GM12878 (cell line): ENCODE measurements around the gene SLC36A2. TPM values are rescaled to one million over a fixed set of nuclear protein-coding genes. Genes with fewer than 3 reads are reported as not detected.

Experiments used
- ATAC-seq: fragments of 200-7000 bp; cut with Tn5 transposase; 3 replicates; pipeline ENCODE4 v1.9.1; 2020; ENCODE audit warnings: mild to moderate bottlenecking, moderate library complexity
- BruUV-seq: library from RNA; stranded (reverse); fragments of 400-500 nt; replicated peaks from 2 replicates; lab custom pipeline; 2021; lab: Mats Ljungman, UMichigan
- CTCF ChIA-PET: fragments of 300-600 bp; sonication (Branson Sonifier 250); formaldehyde crosslinking; extraction: SDS; loops from one replicate; lab custom pipeline; 2021; ENCODE audit warnings: inconsistent platforms; lab: Yijun Ruan, JAX
- POLR2A ChIA-PET: fragments of 350-600 bp; formaldehyde crosslinking; extraction: SDS; loops from one replicate; lab custom pipeline; 2021; ENCODE audit warnings: inconsistent platforms; lab: Charles Lee
- RAD21 ChIA-PET: fragments of 300-600 bp; sonication (Branson Sonifier 250); formaldehyde crosslinking; loops from one replicate; lab custom pipeline; 2023; ENCODE audit warnings: antibody characterized with exemption; ENCODE audit not compliant: unreplicated experiment; lab: Charles Lee
- SMC1A ChIA-PET: fragments of 300-600 bp; sonication (Branson Sonifier 250); formaldehyde crosslinking; loops from one replicate; lab custom pipeline; 2023; ENCODE audit not compliant: unreplicated experiment, uncharacterized antibody; lab: Charles Lee
- DNase-seq: peaks from one replicate; pipeline ENCODE4 v3.0.0-alpha.2; 2011; ENCODE audit warnings: low read depth, low spot score
- FAIRE-seq: peaks from 3 replicates; lab custom pipeline; 2011; peaks lifted over from hg19 to GRCh38; lab: Jason Lieb, UNC
- H2AFZ ChIP-seq: 2 replicates; pipeline ENCODE4 v1.6.0; 2011; ENCODE audit warnings: low read depth, low read length, control low read depth; ENCODE audit not compliant: control insufficient read depth
- H3K27ac ChIP-seq: 2 replicates; pipeline ENCODE4 v1.5.1; 2011; ENCODE audit warnings: control low read depth; ENCODE audit not compliant: control insufficient read depth, insufficient read depth
- H3K27me3 ChIP-seq, 2 experiments: replicated peaks in 1 of 2; 2 replicates each; pipeline versions ENCODE4 v1.6.0 to v1.6.1; 2011; ENCODE audit warnings: low read length in 1 of 2; ENCODE audit not compliant: control insufficient read depth in 2 of 2, insufficient read depth in 2 of 2
- H3K36me3 ChIP-seq, 2 experiments: 2 replicates each; pipeline ENCODE4 v1.5.1; 2011; ENCODE audit warnings: low read length in 1 of 2; ENCODE audit not compliant: control insufficient read depth in 2 of 2, insufficient read depth in 2 of 2
- H3K4me1 ChIP-seq: 2 replicates; pipeline ENCODE4 v1.6.1; 2011; ENCODE audit warnings: mild to moderate bottlenecking, low read length, moderate library complexity, mixed read lengths; ENCODE audit not compliant: control insufficient read depth, insufficient read depth
- H3K4me2 ChIP-seq: 2 replicates; pipeline ENCODE4 v1.6.0; 2011; ENCODE audit warnings: control low read depth; ENCODE audit not compliant: control insufficient read depth, insufficient read depth
- H3K4me3 ChIP-seq: fragments of 200-600 bp; sonication (generic); 2 replicates; pipeline ENCODE4 v1.5.1; 2016
- H3K79me2 ChIP-seq: 2 replicates; pipeline ENCODE4 v1.6.0; 2011; ENCODE audit warnings: low read length; ENCODE audit not compliant: control insufficient read depth, insufficient read depth
- H3K9ac ChIP-seq: 2 replicates; pipeline ENCODE4 v1.8.0; 2011; ENCODE audit warnings: low read length, control low read depth, mixed read lengths; ENCODE audit not compliant: control insufficient read depth, insufficient read depth
- H3K9me3 ChIP-seq: replicated peaks from 3 replicates; pipeline ENCODE4 v1.5.1; 2011; ENCODE audit warnings: mild to moderate bottlenecking, low read length; ENCODE audit not compliant: control insufficient read depth, insufficient read depth
- H4K20me1 ChIP-seq: 2 replicates; pipeline ENCODE4 v1.6.0; 2011; ENCODE audit not compliant: control insufficient read depth, insufficient read depth
- HDGF ChIP-seq: fragments of 450-650 bp; IDR thresholded peaks from 2 replicates; pipeline ENCODE4 v1.6.1; 2016; ENCODE audit warnings: antibody characterized with exemption
- IRF4 ChIP-seq: IDR thresholded peaks from 2 replicates; pipeline ENCODE4 v1.6.1; 2011; ENCODE audit warnings: low read depth, low read length
- KAT2A ChIP-seq: conservative IDR thresholded peaks from 2 replicates; pipeline ENCODE4 v1.6.1; 2011; ENCODE audit warnings: low read depth, low read length; ENCODE audit not compliant: control insufficient read depth
- KLF5 ChIP-seq: fragments of 450-650 bp; IDR thresholded peaks from 2 replicates; pipeline ENCODE4 v1.6.1; 2014; ENCODE audit warnings: mild to moderate bottlenecking; ENCODE audit not compliant: partially characterized antibody
- NBN ChIP-seq: fragments of 450-650 bp; IDR thresholded peaks from 2 replicates; pipeline ENCODE4 v1.6.1; 2016
- NR2C2 ChIP-seq: IDR thresholded peaks from 2 replicates; pipeline ENCODE4 v1.6.1; 2011; ENCODE audit warnings: borderline replicate concordance, low read depth; ENCODE audit not compliant: control insufficient read depth, insufficient read length
- PML ChIP-seq: IDR thresholded peaks from 2 replicates; pipeline ENCODE4 v1.6.1; 2012; ENCODE audit warnings: low read length, inconsistent platforms
- RAD21 ChIP-seq: IDR thresholded peaks from 2 replicates; pipeline ENCODE4 v1.6.1; 2011; ENCODE audit warnings: mild to moderate bottlenecking, low read depth, low read length, moderate library complexity; ENCODE audit not compliant: insufficient read depth
- SMAD5 ChIP-seq: IDR thresholded peaks from 2 replicates; pipeline ENCODE4 v1.6.1; 2016; ENCODE audit warnings: antibody characterized with exemption, low read depth
- STAT3 ChIP-seq: IDR thresholded peaks from 2 replicates; pipeline ENCODE4 v1.6.1; 2011; ENCODE audit warnings: low read depth, low read length, improper control_type of control experiment
- TCF12 ChIP-seq: IDR thresholded peaks from 2 replicates; pipeline ENCODE4 v1.6.1; 2011; ENCODE audit warnings: low read depth, mild to moderate bottlenecking, low read length
- WGBS: methylation state at CpG from one replicate; pipeline ENCODE4 v1.1.6; 2016; ENCODE audit warnings: low lambda C conversion rate; ENCODE audit not compliant: insufficient replicate concordance, insufficient coverage; ENCODE audit errors: missing lambda C conversion rate; 5-methylcytosine and 5-hydroxymethylcytosine counted together
- in situ Hi-C: fragments of 300-500 bp; cut with MboI; formaldehyde crosslinking; loops from 9 replicates; pipeline ENCODE4 v1.14.3; 2018; ENCODE audit warnings: mixed read lengths
- intact Hi-C: fragments of 100-400 bp; cut with micrococcal nuclease; formaldehyde crosslinking; loops from one replicate; pipeline ENCODE4 v1.14.2; 2022; ENCODE audit not compliant: unreplicated experiment
- polyA plus RNA-seq, 11 experiments: library from polyadenylated mRNA; depleted of rRNA in 4 of 11; unstranded in 6 of 11; stranded (reverse) in 5 of 11; fragments of >200 nt; fragmentation: Nextera tagmentation in 4 of 11; fragmentation: Illumina TruSeq in 1 of 11; extraction: Ambion mirVana in 4 of 11; extraction: Trizol in 1 of 11; gene quantifications; 1 replicate in 1 of 11; 2 replicates in 10 of 11; pipeline versions ENCODE4 v1.2.1 to v1.2.3, GENCODE V29; 2011 to 2016; ENCODE audit warnings: inconsistent platforms in 2 of 11, missing spikeins in 2 of 11, low read depth in 1 of 11
- total RNA-seq, 4 experiments: library from RNA; depleted of rRNA in 3 of 4; stranded (reverse); fragments of >200 nt in 3 of 4; fragmentation: Illumina TruSeq in 1 of 4; extraction: Trizol in 1 of 4; gene quantifications; 2 replicates each; pipeline versions ENCODE4 v1.2.1 to v1.2.3, GENCODE V29; 2013 to 2021
- TF ChIP-seq, protein P1 (sequence below): IDR thresholded peaks from 2 replicates; pipeline ENCODE4 v1.6.1; 2011; ENCODE audit warnings: low read depth, mild to moderate bottlenecking, low read length, moderate library complexity, borderline replicate concordance; ENCODE audit errors: extremely low read depth
- TF ChIP-seq, protein P2 (sequence below): IDR thresholded peaks from 2 replicates; pipeline ENCODE4 v1.6.1; 2011; ENCODE audit warnings: borderline replicate concordance, low read depth, mild to moderate bottlenecking, moderate library complexity, mixed read lengths, low read length; ENCODE audit not compliant: insufficient read depth; ENCODE audit errors: extremely low read length
- TF ChIP-seq, protein P3 (sequence below): fragments of 450-650 bp; formaldehyde crosslinking; IDR thresholded peaks from 2 replicates; pipeline ENCODE4 v1.4.0; 2020; ENCODE audit warnings: mild to moderate bottlenecking, moderate library complexity
- TF ChIP-seq, protein P4 (sequence below): IDR thresholded peaks from 2 replicates; pipeline ENCODE4 v1.6.1; 2011; ENCODE audit warnings: mild to moderate bottlenecking, low read depth, low read length, moderate library complexity; ENCODE audit not compliant: insufficient replicate concordance

SLC36A2 gene
- total and polyA plus RNA-seq, 10 of the 15 experiments (the other 5 are each of a cell fraction or from before 2014, with no cell fraction given): not detected

DNA sequence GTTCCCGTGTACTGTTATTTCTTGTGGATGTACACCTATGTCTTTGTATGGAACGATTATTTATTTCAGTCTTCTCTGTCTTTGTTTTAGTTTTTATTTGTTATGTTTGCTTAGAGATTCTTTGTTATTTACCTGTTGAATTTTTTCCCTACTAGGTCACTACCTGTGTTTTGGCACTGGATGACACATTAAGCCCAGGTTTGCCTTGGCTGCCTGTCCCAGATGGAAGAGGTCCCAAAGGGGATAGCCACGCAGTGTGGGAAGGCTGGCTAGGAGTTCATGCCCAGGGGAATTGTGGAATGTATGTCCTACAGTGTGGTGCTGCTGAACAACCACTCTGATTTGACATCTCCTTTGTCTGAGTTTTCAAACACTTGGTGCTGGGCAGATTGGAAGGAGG, 15.6 kb upstream of the SLC36A2 start (continued):
- no peak for TF ChIP-seq TCF12

DNA sequence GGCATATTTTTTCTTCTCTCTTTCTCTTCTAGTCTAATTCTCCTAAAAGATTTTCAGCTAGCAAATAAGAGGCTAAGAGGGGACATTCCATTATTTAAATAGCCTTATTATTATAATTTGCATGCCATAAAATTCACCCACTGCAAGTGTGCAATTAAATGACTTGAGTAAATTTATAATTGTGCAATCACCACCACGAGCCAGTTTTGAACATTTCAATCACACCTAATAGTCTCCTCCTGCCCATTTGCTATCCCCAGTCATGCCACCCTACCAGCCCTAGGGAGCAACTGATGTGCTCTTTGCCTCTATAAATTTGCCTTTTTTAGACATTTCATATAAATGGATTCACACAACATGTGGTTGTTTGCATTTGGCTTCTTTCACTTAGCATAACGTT, 12.0 kb upstream of the SLC36A2 start:
- CTCF ChIA-PET: no interaction called here
- intact Hi-C loops: no loop called here
- RAD21 ChIA-PET: no interaction called here

More for the DNA sequence above, 12.0 kb upstream of the SLC36A2 start:
- Histone ChIP-seq H3K4me2 (no peak overlapping the region), H4K20me1 (no peaks in the 10 kb centered on the region), H3K4me3 (no peak overlapping the region), H3K9ac (no peak overlapping the region), H3K79me2 (no peaks in the 10 kb centered on the region), H3K4me1 (no peaks in the 10 kb centered on the region), H3K27ac (no peak overlapping the region), H3K27me3 (no peaks in the 10 kb centered on the region; a peak in 1 of 4 replicates), H3K36me3 (no peaks in the 10 kb centered on the region), H2AFZ (no peak overlapping the region), H3K9me3 (no peaks in the 10 kb centered on the region; the same call in 2 of the 3 replicates)
- FAIRE-seq: peak; percentile 49
- BruUV-seq: no TSS peak
- TF ChIP-seq KLF5 (no peak), NR2C2 (no peak), IRF4 (no peak), NBN (no peak), SMAD5 (no peak), RAD21 (no peak), PML (no peak), STAT3 (no peak), HDGF (no peak), KAT2A (no peak)
- TF ChIP-seq, protein P1, sequence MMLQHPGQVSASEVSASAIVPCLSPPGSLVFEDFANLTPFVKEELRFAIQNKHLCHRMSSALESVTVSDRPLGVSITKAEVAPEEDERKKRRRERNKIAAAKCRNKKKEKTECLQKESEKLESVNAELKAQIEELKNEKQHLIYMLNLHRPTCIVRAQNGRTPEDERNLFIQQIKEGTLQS: no peak
- TF ChIP-seq, protein P2, sequence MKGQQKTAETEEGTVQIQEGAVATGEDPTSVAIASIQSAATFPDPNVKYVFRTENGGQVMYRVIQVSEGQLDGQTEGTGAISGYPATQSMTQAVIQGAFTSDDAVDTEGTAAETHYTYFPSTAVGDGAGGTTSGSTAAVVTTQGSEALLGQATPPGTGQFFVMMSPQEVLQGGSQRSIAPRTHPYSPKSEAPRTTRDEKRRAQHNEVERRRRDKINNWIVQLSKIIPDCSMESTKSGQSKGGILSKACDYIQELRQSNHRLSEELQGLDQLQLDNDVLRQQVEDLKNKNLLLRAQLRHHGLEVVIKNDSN: no peak
- TF ChIP-seq, protein P3, sequence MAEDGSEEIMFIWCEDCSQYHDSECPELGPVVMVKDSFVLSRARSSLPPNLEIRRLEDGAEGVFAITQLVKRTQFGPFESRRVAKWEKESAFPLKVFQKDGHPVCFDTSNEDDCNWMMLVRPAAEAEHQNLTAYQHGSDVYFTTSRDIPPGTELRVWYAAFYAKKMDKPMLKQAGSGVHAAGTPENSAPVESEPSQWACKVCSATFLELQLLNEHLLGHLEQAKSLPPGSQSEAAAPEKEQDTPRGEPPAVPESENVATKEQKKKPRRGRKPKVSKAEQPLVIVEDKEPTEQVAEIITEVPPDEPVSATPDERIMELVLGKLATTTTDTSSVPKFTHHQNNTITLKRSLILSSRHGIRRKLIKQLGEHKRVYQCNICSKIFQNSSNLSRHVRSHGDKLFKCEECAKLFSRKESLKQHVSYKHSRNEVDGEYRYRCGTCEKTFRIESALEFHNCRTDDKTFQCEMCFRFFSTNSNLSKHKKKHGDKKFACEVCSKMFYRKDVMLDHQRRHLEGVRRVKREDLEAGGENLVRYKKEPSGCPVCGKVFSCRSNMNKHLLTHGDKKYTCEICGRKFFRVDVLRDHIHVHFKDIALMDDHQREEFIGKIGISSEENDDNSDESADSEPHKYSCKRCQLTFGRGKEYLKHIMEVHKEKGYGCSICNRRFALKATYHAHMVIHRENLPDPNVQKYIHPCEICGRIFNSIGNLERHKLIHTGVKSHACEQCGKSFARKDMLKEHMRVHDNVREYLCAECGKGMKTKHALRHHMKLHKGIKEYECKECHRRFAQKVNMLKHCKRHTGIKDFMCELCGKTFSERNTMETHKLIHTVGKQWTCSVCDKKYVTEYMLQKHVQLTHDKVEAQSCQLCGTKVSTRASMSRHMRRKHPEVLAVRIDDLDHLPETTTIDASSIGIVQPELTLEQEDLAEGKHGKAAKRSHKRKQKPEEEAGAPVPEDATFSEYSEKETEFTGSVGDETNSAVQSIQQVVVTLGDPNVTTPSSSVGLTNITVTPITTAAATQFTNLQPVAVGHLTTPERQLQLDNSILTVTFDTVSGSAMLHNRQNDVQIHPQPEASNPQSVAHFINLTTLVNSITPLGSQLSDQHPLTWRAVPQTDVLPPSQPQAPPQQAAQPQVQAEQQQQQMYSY: no peak
- TF ChIP-seq, protein P4, sequence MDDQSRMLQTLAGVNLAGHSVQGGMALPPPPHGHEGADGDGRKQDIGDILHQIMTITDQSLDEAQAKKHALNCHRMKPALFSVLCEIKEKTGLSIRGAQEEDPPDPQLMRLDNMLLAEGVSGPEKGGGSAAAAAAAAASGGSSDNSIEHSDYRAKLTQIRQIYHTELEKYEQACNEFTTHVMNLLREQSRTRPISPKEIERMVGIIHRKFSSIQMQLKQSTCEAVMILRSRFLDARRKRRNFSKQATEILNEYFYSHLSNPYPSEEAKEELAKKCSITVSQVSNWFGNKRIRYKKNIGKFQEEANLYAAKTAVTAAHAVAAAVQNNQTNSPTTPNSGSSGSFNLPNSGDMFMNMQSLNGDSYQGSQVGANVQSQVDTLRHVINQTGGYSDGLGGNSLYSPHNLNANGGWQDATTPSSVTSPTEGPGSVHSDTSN: no peak
- in situ Hi-C loops: no loop called here
- ATAC-seq: no peak
- ChIA-PET POLR2A (interaction anchor here (0.7 kb wide), 1 partner anchor 12 kb away, joined by 3 read pairs; no protein-coding TSS in a partner anchor), SMC1A (no interaction called here)
- no peak for DNase-seq
- WGBS: 0% methylated on average over 2 of the region's 2 CpGs
